Nephron (organoid): Measurements from ENCODE around the gene ZNF280C.

Source experiments
- H3K27ac Mint-ChIP-seq, 3 experiments: 2 replicates each; pipeline ENCODE4 v1.8.0; 2020; ENCODE audit warnings: mixed read lengths in 3 of 3, mild to moderate bottlenecking in 2 of 3, moderate library complexity in 1 of 3
- H3K27me3 Mint-ChIP-seq: 2 replicates; pipeline ENCODE4 v1.8.0; 2021; ENCODE audit warnings: low read depth, mild to moderate bottlenecking, moderate library complexity, mixed read lengths
- H3K36me3 Mint-ChIP-seq: 2 replicates; pipeline ENCODE4 v1.8.0; 2020; ENCODE audit warnings: low read depth, mixed read lengths
- H3K4me1 Mint-ChIP-seq: 2 replicates; pipeline ENCODE4 v1.8.0; 2020; ENCODE audit warnings: mixed read lengths
- H3K4me3 Mint-ChIP-seq, 3 experiments: 2 replicates each; pipeline ENCODE4 v1.8.0; 2020; ENCODE audit warnings: mild to moderate bottlenecking in 3 of 3, mixed read lengths in 3 of 3, moderate library complexity in 2 of 3
- H3K9me3 Mint-ChIP-seq: 2 replicates; pipeline ENCODE4 v1.8.0; 2020; ENCODE audit warnings: mixed read lengths
- TF ChIP-seq, protein P1 (sequence below), 3 experiments: fragments of 200-600 bp; sonication (generic); IDR thresholded peaks; one replicate each; pipeline ENCODE4 v1.5.0; 2021; ENCODE audit warnings: antibody characterized with exemption in 3 of 3; ENCODE audit not compliant: unreplicated experiment in 3 of 3

ZNF280C gene

DNA sequence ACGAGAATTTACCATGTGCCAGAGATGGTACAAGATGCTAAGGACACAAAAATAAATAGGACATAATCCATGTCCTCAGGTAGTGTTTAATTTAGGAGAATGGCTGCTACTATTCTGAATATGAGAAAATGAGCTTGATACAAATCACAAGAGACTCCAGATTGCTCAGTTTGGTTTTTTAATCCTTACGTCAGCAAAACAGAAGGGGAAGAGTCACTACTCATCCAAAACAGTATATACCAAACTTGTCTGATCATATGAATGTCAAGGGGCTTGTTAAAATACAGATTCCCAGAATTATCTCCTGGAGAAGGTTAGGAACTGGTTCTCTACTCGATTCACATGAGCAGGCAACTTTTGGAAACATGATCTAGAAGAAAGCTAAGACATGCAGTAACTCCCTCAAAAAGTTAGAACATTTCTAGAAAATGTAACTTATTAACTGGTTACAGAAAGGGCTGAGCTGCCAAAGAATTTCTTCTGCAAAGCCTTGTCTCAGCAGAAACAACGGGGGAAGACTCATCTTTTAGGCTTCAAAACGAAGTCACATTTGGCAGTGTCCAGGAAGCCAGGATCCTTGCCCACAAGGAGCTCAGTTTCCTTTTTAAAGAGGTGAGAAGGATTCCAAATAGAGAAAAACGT lies 106.5 kb downstream of the ZNF280C start:
- TF ChIP-seq, protein P1, sequence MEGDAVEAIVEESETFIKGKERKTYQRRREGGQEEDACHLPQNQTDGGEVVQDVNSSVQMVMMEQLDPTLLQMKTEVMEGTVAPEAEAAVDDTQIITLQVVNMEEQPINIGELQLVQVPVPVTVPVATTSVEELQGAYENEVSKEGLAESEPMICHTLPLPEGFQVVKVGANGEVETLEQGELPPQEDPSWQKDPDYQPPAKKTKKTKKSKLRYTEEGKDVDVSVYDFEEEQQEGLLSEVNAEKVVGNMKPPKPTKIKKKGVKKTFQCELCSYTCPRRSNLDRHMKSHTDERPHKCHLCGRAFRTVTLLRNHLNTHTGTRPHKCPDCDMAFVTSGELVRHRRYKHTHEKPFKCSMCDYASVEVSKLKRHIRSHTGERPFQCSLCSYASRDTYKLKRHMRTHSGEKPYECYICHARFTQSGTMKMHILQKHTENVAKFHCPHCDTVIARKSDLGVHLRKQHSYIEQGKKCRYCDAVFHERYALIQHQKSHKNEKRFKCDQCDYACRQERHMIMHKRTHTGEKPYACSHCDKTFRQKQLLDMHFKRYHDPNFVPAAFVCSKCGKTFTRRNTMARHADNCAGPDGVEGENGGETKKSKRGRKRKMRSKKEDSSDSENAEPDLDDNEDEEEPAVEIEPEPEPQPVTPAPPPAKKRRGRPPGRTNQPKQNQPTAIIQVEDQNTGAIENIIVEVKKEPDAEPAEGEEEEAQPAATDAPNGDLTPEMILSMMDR (IDR thresholded peaks at IDR 0.05; ENCODE audit: unreplicated experiment in 3 of 3), result no peak
- Mint-ChIP-seq H3K27ac (peak overlapping the region; percentile 69 to 90 (median 86)), H3K4me3 (peak overlapping the region; percentile 46 to 92 (median 59)), H3K36me3 (peaks cover 5% of the 10 kb centered on the region), H3K27me3 (no peaks in the 10 kb centered on the region), H3K9me3 (peaks cover 3% of the 10 kb centered on the region), H3K4me1 (peaks cover 22% of the 10 kb centered on the region)

DNA sequence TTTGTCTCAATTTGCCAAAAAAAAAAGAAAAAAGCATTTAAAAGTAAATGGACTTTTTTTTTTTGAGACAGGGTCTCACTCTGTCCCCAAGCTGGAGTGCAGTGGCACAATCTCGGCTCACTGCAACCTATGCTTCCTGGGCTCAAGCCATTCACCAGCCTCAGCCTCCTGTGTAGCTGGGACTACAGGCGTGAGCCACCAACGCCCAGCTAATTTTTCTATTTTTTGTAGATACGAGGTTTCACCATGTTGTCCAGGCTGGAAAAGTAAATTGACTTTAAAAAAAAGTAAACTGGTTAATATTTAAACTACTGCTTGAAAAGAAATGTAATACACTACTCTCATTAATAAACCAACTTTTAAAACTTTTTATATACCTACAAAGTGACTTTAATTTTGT lies 108.9 kb downstream of the ZNF280C start:
- Mint-ChIP-seq H3K4me3 (no peak overlapping the region), H3K4me1 (peaks cover 14% of the 10 kb centered on the region), H3K36me3 (peaks cover 5% of the 10 kb centered on the region), H3K27ac (no peak overlapping the region), H3K9me3 (no peaks in the 10 kb centered on the region), H3K27me3 (no peaks in the 10 kb centered on the region)
- TF ChIP-seq, protein P1 (IDR thresholded peaks at IDR 0.05; ENCODE audit: unreplicated experiment in 3 of 3), result no peak

DNA sequence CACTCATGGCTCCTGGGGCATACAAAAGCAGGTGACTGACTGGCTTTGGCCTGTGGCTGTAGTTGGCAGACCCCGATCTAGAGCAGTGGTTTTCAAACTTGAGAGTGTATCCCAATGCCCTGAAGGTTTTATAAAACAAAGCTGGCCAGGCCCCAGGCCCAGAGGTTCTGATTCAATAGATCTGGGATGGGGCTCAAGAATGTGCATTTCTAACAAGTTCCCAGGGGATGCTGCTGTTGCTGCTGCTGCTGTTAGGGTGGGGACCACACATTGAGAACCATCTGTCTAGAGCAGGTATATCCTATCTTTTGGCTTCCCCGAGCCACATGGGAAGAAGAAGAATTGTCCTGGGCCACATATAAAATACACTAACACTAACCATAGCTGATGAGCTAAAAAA lies 110.4 kb downstream of the ZNF280C start:
- Mint-ChIP-seq H3K27ac (no peak overlapping the region), H3K27me3 (no peaks in the 10 kb centered on the region), H3K4me3 (no peak overlapping the region), H3K4me1 (peaks cover 9% of the 10 kb centered on the region), H3K9me3 (no peaks in the 10 kb centered on the region), H3K36me3 (peaks cover 8% of the 10 kb centered on the region)
- TF ChIP-seq, protein P1 (IDR thresholded peaks at IDR 0.05; ENCODE audit: unreplicated experiment in 3 of 3), result no peak

DNA sequence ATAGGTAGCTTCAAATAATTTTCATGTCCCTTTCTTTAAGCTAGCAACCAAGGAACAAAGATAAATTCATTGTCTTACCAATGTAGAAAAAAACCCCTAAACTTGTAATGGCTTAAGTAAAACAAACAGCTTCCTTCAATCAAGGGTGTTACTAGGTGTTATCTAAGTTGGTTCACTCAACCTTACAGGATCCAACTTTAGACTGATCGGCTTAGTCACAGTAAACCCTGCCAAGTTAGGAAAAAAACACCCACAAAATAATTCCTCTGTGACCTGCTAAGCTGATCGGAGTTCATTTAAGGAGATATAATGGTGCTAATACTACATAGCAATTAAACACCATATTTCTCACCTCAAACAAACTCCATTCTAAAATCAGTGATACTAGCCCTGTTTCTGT lies 113.1 kb downstream of the ZNF280C start:
- H3K4me1 Mint-ChIP-seq, result no peaks in the 10 kb centered on the region
- H3K4me3 Mint-ChIP-seq, result no peak overlapping the region
- no peaks in the 10 kb centered on the region for H3K9me3 Mint-ChIP-seq
- H3K36me3 Mint-ChIP-seq, result peaks cover 6% of the 10 kb centered on the region
- no peaks in the 10 kb centered on the region for H3K27me3 Mint-ChIP-seq
- H3K27ac Mint-ChIP-seq, result no peak overlapping the region
- TF ChIP-seq, protein P1 (IDR thresholded peaks at IDR 0.05; ENCODE audit: unreplicated experiment in 3 of 3), result no peak
